Pulmonary artery endothelial cell (primary cell): Measurements from ENCODE around the gene CENPF. TPM values are rescaled to one million over a fixed set of nuclear protein-coding genes. Genes with fewer than 3 reads are reported as not detected.
"Not testable (repeated sequence)": the region's sequence is repeated elsewhere in the genome, so short reads cannot be mapped to it uniquely, and the experiment has no call there.

ENCODE experiments used
- DNase-seq: peaks from one replicate; pipeline ENCODE4 v3.0.0-alpha.2; 2011; ENCODE audit warnings: low read depth, low spot score
- total RNA-seq: library from RNA; depleted of rRNA; stranded (reverse); fragments of >200 nt; gene quantifications from 2 replicates; pipeline ENCODE4 v1.2.3, GENCODE V29; 2014

Gene CENPF
- total RNA-seq, 1 donor from 2014 or later: 29.5 TPM

- no peak for DNase-seq
Observed at GRCh38 chr1:214583113-214583512, 19.9 kb upstream of the CENPF start.

- DNase-seq: no peak
Observed at GRCh38 chr1:214583824-214584554, 19.0 kb upstream of the CENPF start.

- no peak for DNase-seq
Observed at GRCh38 chr1:214584805-214585766, 17.9 kb upstream of the CENPF start.

- no peak for DNase-seq
Observed at GRCh38 chr1:214586621-214587020, 16.4 kb upstream of the CENPF start.

DNA sequence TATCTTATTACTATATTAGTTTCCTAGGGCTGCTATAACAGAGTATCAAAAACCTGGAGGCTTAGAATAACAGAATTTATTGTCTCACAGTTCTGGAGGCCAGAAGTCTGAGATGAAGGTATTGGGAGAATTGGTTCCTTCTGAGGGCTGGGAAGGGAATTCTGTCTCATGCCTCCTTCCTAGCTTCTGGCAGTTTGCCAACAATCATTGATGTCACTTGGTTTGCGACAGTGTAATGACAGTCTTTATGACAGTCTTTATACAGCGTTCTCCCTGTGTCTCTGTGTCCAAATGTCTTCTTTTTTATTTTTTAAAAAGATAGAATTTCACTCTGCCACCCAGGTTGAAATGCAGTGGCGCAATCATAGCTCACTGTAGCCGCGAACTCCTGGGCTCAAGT is 15.8 kb upstream of the CENPF start:
- DNase-seq: no peak

- no peak for DNase-seq
Observed at GRCh38 chr1:214588963-214589597, 13.9 kb upstream of the CENPF start.

DNA sequence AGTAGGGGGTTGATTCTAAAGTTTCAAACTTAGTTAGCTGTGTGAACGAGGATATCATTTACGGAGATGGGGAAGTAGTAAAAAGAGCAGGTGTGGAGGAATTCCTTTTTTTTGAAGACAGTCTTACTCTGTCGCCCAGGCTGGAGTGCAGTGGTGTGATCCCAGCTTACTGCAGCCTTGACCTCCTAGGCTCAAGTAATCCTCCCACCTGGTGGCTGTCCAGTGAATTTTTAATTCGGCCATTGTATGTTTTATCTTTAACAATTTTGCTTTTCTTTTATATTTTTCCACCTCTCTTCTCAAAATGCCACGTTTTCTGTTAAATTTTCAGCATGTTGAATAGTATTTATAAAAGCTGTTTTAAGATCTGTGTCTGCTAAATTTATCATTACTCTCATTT is 12.3 kb upstream of the CENPF start:
- DNase-seq: no peak

- DNase-seq: not testable (repeated sequence)
Observed at GRCh38 chr1:214591918-214592317, 11.1 kb upstream of the CENPF start.

GRCh38 chr1:214593158-214593557 is 9.8 kb upstream of the CENPF start:
- no peak for DNase-seq

- no peak for DNase-seq
Observed at GRCh38 chr1:214603819-214604252, 841 bp downstream of the CENPF start.

DNA sequence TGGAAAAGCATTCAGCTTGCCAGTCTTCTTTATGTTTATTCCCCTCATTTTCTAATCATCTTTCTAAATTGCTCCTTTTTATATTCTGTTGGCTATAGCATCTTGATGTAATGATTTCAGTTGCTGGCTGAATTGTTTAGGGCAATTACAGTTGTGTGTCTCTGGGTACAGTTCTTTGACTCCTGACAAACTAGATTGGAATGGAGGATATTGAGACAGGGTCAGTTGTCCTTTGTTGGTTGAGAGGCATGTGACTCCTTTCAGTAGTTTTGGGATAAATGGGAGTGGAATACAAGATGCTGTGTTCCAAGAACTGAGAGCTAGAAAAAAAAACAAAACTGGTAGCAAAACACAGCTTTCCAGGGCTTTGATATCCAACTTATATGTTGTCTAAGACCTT is 1.5 kb downstream of the CENPF start:
- DNase-seq: no peak

DNA sequence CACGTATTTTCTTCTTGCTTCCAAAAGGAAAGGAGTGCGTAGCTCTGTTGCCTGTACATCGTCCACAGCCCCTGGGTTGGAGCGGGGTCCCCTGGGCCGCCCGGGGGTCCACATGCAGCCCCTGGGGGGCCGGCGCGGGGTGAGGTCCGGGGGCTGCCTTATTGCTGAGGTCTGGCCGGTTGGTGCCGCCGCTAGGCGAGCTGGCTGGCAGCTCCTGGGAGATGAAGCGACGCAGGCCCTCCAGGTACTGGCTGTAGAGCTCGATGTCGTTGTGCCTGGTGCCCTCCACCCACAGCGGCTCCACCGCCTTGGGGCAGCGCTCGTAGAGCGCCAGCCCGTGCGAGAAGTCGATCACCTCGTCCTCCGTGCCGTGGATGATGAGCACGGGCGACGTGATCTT is 2.5 kb downstream of the CENPF start:
- not testable (repeated sequence) for DNase-seq

GRCh38 chr1:214605933-214606925 is 3.2 kb downstream of the CENPF start:
- not testable (repeated sequence) for DNase-seq

- not testable (repeated sequence) for DNase-seq
Observed at GRCh38 chr1:214607492-214608215, 4.7 kb downstream of the CENPF start.

DNA sequence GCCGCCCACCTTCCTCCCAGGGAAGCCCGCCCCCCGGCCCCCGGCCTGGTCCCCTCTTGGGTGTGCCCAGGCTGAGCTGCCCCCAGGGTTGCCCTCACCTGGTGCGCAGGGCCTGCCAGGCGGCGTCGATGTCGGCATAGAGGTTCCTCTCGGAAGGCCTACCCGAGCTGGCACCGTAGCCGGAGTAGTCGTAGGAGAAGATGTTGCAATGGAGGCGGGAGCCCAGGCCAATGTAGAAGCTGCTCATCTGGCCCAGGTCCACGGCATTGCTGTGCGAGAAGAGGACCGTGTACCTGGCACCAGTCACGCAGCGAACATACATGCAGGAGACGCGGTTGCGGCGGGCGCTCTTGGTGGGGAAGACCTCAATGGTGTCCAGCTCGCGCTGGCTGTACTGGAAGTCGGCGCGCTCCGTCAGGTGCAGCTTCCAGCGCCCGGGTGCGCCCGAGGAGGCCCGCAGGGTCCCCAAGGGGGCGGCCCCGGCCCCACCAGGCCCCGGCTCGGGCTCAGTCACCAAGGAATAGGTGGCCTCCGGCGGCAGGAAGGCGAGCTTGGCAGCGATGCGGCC is 5.3 kb downstream of the CENPF start:
- not testable (repeated sequence) for DNase-seq

DNA sequence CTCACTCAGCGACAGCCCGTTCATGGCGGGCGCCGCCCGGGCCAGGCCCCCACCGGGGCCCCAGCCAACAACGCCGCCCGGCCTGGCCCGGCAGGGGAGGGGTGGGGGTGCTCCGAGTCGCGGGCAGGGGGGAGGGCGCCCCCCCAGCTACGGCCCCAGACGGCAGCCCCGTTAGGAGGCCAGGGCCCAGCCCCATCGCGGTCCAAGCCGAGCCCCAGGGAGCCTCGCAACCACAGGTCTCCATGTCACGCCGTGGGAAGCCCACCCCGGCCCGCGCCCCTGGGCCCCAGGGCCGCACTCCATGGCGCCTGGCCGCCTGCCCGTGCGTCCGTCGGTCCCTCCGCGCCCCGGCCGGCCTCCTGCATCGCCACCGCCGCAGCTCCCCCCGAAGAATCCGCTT is 5.8 kb downstream of the CENPF start:
- DNase-seq: not testable (repeated sequence)

DNA sequence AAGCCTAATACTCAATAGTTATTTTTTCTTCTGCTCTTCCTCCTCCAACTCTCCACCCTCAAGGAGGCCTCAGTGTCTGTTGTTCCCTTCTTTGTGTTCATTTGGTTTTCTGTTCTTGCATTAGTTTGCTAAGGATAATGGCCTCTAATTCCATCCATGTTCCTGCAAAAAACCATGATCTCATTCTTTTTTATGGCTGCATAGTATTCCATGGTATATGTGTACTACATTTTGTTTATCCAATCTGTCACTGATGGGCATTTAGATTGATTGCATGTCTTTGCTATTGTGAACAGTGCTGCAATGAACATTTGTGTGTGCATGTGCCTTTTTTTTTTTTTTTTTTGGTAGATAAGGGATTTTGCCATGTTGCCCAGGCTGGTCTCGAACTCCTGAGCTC is 6.7 kb downstream of the CENPF start:
- DNase-seq: no peak

DNA sequence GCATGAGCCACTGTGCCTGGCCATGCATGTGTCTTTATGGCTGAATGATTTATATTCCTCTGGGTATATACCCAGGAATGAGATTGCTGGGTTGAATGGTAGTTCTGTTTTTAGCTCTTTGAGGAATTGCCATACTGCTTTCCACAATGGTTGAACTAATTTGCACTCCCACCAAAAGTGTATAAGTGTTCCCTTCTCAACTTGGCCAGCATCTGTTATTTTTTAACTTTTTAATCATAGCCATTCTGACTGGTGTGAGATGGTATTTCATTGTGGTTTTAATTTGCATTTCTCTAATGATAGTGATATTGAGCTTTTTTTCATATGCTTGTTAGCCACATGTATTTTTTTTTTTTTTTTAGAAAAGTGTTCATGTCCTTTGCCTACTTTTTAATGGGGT is 7.1 kb downstream of the CENPF start:
- not testable (repeated sequence) for DNase-seq

GRCh38 chr1:214615109-214615508 is 12.1 kb downstream of the CENPF start:
- DNase-seq: no peak

- no peak for DNase-seq
Observed at GRCh38 chr1:214615871-214616270, 12.9 kb downstream of the CENPF start.
